Astrocyte of the cerebellum (primary cell): ENCODE measurements around the gene CPNE5.

Source experiments
- DNase-seq: peaks from one replicate; pipeline ENCODE4 v3.0.0-alpha.2; 2011; ENCODE audit warnings: low read depth
- H3K4me3 ChIP-seq: 2 replicates; pipeline ENCODE4 v1.5.1; 2011; ENCODE audit warnings: mild to moderate bottlenecking, low read depth, low read length, moderate library complexity
- CTCF ChIP-seq: IDR thresholded peaks from 2 replicates; pipeline ENCODE4 v1.5.1; 2012; ENCODE audit warnings: low read length, low read depth, moderate library complexity, mild to moderate bottlenecking; ENCODE audit errors: missing control alignments
- in situ Hi-C: cut with HindIII; loops from 2 replicates; pipeline ENCODE4 v1.10.0; 2017; ENCODE audit warnings: low sequenced_read_pairs

The CPNE5 gene

GRCh38 chr6:36791085-36791484 is 48.2 kb downstream of the CPNE5 start:
- no peak for TF ChIP-seq CTCF
- in situ Hi-C loops = no loop called here

GRCh38 chr6:36788768-36789167 is 50.5 kb downstream of the CPNE5 start:
- in situ Hi-C loops = no loop called here
- no peak overlapping the region for H3K4me3 ChIP-seq
- TF ChIP-seq CTCF = no peak
- no peak for DNase-seq

More at GRCh38 chr6:36791085-36791484, 48.2 kb downstream of the CPNE5 start:
- H3K4me3 ChIP-seq = no peak overlapping the region
- DNase-seq = no peak

- H3K4me3 ChIP-seq = no peak overlapping the region
- DNase-seq = no peak
- in situ Hi-C loops = no loop called here
- TF ChIP-seq CTCF = no peak
Observed at GRCh38 chr6:36788186-36788585, 51.1 kb downstream of the CPNE5 start.

GRCh38 chr6:36787210-36787609 is 52.0 kb downstream of the CPNE5 start:
- no peak overlapping the region for H3K4me3 ChIP-seq
- in situ Hi-C loops = no loop called here
- DNase-seq = no peak
- no peak for TF ChIP-seq CTCF

- TF ChIP-seq CTCF = no peak
- in situ Hi-C loops = no loop called here
- no peak for DNase-seq
- H3K4me3 ChIP-seq = no peak overlapping the region
Observed at GRCh38 chr6:36786055-36786675, 53.1 kb downstream of the CPNE5 start.

GRCh38 chr6:36784376-36784636 is 54.9 kb downstream of the CPNE5 start:
- DNase-seq = no peak
- H3K4me3 ChIP-seq = no peak overlapping the region
- no peak for TF ChIP-seq CTCF
- in situ Hi-C loops = no loop called here
